ENCODE measurements around the gene KRT86.

DNA sequence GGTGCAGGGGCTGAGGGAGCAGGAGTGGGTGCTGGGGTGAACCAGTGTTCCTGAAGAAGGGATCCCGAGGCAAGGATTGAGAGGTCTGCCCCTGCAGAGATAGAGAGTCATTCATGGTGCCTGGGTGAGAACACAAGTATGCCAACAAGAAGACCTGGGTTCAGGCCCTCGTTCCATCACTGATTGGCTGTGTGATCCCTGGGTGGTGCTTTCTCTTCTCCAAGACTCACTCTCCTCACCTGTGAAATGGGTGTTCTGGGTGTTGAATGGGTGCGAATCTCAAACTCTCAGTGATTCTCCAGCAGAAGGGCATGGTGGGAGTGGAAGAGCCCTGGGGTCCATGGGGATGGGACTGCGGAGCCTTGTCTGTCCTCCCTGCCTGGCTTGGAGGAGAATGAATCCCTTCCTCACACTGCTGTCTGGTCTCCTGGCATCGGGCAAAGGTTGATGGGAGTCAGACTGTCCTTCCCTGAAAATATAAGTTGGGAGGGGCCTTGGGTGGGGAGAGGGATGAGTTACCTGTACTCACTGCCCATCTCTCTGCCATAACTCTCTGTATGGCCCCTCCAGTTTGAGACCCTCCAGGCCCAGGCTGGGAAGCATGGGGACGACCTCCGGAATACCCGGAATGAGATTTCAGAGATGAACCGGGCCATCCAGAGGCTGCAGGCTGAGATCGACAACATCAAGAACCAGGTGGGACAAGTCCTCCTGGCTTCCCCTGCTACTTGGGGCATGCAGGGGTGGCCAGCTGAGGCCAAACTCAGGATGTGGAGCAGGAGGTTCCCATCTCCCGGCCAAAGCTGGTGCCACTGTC is 31.8 kb upstream of the KRT86 start:
- TF ChIP-seq, protein P1, sequence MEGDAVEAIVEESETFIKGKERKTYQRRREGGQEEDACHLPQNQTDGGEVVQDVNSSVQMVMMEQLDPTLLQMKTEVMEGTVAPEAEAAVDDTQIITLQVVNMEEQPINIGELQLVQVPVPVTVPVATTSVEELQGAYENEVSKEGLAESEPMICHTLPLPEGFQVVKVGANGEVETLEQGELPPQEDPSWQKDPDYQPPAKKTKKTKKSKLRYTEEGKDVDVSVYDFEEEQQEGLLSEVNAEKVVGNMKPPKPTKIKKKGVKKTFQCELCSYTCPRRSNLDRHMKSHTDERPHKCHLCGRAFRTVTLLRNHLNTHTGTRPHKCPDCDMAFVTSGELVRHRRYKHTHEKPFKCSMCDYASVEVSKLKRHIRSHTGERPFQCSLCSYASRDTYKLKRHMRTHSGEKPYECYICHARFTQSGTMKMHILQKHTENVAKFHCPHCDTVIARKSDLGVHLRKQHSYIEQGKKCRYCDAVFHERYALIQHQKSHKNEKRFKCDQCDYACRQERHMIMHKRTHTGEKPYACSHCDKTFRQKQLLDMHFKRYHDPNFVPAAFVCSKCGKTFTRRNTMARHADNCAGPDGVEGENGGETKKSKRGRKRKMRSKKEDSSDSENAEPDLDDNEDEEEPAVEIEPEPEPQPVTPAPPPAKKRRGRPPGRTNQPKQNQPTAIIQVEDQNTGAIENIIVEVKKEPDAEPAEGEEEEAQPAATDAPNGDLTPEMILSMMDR (IDR thresholded peaks at IDR 0.05), result no peak
- no peak for TF ChIP-seq POLR2A (IDR thresholded peaks at IDR 0.05)
